ENCODE data around the gene CRABP2.

CRABP2 gene

GRCh38 chr1:156703336-156703735, 2.0 kb downstream of the CRABP2 start:
- no peak for TF ChIP-seq CTCF (IDR thresholded peaks at IDR 0.05; ENCODE audit: extremely low read depth, missing control alignments)
- DNase-seq (ENCODE audit: low spot score) = no peak

- TF ChIP-seq CTCF (IDR thresholded peaks at IDR 0.05; ENCODE audit: extremely low read depth, missing control alignments) = no peak
- no peak for DNase-seq (ENCODE audit: low spot score)
Observed at GRCh38 chr1:156700736-156701531, 4.4 kb downstream of the CRABP2 start.

GRCh38 chr1:156698995-156699394, 6.4 kb downstream of the CRABP2 start:
- no peak for TF ChIP-seq CTCF (IDR thresholded peaks at IDR 0.05; ENCODE audit: extremely low read depth, missing control alignments)
- no peak for DNase-seq (ENCODE audit: low spot score)

GRCh38 chr1:156697481-156697880, 7.9 kb downstream of the CRABP2 start:
- no peak for TF ChIP-seq CTCF (IDR thresholded peaks at IDR 0.05; ENCODE audit: extremely low read depth, missing control alignments)
- DNase-seq (ENCODE audit: low spot score) = no peak

GRCh38 chr1:156696755-156697154, 8.6 kb downstream of the CRABP2 start:
- TF ChIP-seq CTCF (IDR thresholded peaks at IDR 0.05; ENCODE audit: extremely low read depth, missing control alignments) = no peak
- no peak for DNase-seq (ENCODE audit: low spot score)

- DNase-seq (ENCODE audit: low spot score) = no peak
Observed at GRCh38 chr1:156694690-156694962, 10.8 kb downstream of the CRABP2 start.

More at GRCh38 chr1:156694690-156694962, 10.8 kb downstream of the CRABP2 start:
- TF ChIP-seq CTCF (IDR thresholded peaks at IDR 0.05; ENCODE audit: extremely low read depth, missing control alignments) = no peak

Data from GM20000 (cell line).